NCI-H2107 treated with DMSO at 0.1 percent for 48 hours (cell line): ENCODE measurements around the gene PTX4.

ENCODE experiments used
- DNase-seq: peaks from one replicate; lab custom pipeline; 2025; ENCODE audit not compliant: unreplicated experiment; lab: John Stamatoyannopoulos, UW

Gene PTX4

DNA sequence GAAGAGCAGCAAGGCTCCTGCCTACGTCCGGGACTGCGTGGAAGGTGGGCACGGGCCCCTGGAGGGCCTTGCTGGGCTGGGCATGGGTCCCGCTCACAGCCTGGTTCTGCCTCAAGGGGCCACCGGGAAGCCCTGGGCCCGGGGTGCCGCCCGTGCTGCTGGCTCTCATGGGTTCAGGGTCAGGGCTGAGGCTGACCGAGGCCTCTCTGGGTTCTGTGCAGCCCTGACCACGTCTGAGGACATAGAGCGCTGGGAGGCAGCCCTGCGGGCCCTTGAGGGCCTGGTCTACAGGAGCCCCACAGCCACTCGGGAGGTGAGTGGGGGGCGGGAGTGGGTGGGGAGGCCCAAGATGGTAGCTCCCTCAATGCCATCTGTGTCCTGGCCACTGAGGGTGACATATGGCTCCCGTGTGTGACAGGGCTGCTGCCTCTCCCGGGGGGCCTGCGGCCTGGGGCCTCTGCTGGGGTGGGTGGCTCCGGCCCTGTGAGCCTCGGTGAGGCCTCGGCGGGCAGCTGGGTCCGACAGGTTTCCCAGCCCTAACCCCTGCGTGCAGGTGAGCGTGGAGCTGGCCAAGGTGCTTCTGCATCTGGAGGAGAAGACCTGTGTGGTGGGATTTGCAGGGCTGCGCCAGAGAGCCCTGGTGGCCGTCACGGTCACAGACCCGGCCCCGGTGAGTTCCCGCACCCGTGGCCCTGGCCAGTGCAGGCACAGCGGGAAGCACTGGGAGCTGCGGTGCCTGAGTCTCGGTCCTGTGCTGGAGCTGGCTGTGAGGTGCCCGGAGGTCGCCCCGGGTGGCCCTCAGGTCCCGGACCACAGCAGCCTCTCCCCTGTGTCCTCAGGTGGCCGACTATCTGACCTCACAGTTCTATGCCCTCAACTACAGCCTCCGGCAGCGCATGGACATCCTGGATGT is 13.6 kb upstream of the PTX4 start:
- DNase-seq = no peak

DNA sequence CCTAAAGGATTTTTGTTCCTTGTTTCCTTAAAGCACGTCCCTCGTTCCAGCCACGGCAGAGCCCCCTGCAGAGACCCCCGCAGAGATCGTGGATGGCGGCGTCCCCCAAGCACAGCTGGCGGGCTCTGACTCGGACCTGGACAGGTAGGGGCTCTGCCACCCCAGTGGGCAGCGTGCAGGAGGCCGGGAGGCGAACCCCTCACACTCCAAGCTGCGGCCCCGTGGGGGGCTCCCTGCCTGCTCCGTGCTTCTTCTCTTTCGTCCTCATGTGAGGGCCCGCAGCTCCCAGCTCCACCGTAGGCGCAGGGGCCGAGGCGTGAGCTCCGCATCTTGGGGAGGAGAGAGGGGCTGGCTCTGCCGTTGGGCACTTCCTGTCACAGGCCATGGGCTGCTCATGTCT is 12.9 kb upstream of the PTX4 start:
- no peak for DNase-seq

DNA sequence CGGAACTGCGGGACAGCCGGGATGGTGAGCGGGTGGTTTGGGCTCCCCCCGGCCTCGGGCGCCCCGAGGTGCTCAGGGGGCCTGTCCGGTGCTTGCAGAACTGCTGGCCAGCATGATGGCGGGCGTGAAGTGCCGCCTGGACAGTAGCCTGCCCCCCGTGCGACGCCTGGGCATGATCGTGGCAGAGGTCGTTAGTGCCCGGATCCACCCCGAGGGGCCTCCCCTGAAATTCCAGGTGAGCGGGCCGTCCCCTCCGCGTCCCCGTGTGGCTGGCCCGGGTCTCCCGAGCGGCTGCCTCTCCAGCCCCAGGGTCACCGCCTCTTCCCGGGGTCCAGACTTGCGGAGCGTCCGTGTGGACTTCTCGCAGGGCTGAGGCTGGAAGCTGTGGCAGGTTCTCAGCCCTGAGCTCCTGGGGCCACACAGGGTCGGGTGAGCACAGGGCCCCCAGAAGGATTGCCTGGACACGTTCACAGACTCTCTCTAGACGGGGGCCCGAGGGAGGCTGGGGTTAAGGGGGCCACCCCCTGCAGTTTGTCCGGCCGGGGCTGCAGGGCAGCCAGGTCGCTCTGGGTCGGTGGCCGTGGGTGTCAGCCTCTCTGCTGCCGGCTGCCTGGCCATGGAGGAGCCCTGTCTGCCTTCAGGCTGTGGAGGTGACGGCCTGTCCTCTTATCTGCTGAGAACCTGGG is 11.9 kb upstream of the PTX4 start:
- no peak for DNase-seq

DNA sequence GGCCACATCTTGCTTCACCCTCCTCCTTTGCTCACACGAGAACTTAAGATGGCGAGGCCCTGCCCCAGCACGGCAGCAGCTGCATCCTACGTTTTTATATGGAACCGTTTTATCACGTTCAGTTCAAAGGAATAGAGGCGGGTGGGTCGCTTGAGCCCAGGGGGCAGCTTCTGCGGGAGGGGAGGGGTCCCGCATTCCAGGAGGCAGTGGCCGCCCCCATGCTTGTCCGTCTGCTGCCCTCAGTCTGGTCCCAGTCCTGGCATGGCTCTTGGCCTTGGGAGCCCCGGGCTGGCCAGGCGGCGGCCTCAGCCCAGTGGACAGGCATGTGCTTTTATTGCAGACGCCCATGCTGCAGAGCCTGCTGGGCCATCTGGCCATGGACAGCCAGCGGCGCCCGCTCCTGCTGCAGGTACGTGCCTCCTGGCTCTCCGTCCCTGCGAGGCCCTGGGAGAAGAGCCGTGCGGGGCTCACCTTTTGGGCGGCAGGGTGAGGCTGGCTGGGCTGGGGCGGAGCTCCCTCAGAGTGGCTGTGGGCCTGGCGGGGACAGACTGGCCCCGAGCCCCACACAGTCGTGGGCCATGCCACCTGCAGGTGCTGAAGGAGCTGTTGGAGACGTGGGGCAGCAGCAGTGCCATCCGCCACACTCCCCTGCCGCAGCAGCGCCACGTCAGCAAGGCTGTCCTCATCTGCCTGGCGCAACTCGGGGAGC is 11.2 kb upstream of the PTX4 start:
- no peak for DNase-seq

DNA sequence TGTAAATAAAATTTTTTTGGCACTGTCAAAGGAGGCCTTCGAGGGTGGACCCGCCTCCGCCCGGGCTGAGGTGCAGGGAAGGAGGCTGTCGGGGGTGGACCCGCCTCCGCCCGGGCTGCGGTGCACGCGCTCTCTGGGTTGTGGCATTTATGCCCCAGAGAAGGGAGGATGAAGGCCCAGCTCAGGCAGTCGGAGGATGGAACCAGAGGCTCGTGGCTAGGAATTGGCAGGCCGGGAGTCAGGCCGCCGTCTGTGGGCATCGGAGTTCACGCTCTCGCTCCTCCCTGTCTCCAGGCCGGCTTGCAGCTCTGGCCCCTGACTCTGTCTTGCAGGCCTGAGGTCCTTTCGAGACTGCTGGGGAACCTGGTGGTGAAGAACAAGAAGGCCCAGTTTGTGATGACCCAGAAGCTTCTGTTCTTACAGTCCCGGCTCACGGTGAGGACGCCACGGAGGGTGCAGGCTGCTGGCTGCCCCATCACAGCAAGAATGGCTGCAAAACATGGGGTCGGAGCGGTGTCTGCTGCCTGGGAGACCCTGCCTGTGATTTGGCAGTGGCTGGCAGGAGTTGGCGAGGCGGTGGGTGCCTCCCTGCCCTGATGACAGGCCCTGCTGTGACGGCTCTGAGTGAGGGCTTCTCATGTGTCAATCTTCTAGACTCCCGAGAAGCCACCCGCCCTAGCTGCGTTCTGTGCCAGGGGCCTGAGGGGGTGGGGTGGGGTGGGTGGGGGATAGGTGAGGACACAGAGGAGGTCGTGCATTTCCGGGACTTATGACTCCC is 10.3 kb upstream of the PTX4 start:
- DNase-seq = no peak

DNA sequence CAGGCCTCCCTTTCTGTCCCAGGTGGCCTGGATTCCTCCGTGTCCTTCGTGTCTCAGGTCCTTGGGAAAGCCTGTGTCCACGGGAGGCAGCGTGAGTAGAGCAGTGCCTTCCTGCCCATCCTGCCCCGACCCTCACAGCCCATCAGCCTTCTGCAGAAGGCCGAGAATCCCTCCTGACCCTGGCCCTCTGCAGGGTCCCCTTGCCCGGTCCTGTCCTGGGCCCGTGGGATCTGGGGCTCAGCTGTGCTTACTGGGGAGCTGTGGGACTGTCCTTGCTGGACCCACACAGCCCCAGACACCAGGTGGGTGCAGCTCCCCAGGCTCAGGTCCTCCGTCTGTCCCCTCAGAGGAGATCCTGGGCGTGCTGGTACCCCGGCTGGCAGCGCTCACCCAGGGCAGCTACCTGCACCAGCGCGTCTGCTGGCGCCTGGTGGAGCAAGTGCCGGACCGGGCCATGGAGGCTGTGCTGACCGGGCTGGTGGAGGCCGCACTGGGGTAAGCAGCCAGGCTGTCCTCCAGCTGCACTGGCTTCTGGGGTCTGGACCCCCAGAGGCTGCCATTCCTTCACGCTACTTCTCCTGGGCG is 8.4 kb upstream of the PTX4 start:
- no peak for DNase-seq

DNA sequence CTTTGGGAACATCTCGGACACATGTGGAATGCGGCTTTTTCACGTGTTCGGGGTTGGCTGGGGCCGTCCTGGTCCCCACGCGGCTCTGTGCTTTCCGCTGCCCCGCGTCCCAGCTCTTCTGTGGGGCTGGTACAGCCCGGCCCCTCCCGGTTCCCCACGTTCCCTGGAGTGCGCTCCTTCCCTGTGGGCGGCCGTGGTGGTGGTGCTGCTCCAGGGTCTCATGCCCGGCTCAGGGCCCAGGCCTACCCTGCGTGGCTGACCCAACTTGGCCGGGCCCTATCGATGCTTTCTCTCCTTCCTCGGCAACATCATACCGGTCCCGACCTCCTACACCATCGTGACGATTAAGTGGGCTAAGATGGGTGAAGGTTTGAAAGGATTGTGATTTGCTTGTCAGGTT is 7.7 kb upstream of the PTX4 start:
- DNase-seq = no peak

DNA sequence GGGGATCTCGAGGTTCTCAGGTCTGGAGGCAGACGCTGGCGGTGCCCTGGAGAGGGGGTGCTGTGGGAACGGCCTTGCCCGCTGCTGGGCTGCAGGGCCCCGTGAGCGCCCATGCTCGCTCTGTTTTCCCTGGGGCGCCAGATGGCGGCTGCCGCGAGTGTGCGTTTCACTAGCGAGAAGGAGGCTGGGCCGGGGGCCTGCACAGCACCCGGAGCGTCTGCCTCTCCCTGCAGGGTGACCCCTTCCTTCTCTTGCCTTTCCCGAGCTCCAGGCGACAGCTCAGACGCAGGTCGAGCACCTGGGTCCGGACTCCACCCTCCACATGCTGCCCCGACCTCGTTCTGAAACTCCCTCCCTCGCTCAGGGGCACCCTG is 7.1 kb upstream of the PTX4 start:
- no peak for DNase-seq

DNA sequence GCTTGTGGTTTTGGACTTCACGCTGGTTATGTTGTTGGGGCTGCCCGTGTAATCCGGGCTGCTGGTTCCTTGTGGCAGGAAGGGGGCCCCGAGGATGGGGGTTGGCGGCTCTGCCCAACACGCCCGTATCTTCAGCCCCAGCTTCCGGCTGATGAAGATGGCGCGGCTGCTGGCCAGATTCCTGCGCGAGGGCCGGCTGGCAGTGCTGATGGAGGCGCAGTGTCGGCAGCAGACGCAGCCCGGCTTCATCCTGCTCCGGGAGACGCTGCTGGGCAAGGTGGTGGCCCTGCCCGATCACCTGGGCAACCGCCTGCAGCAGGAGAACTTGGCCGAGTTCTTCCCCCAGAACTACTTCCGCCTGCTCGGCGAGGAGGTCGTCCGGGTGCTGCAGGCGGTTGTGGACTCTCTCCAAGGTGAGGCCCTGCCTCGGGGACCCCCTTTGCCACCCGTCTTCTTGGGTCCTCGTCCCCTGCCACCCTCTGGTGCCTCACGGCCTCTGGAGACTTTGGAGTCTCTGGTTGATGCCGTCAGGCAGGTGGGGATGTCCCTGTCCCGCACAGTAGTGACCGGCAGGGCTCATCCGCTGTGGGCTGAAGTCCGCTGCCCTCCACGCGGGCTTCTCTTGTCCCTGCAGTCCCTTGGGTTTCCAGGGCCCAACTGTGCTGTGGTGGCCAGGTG is 6.6 kb upstream of the PTX4 start:
- DNase-seq = no peak

DNA sequence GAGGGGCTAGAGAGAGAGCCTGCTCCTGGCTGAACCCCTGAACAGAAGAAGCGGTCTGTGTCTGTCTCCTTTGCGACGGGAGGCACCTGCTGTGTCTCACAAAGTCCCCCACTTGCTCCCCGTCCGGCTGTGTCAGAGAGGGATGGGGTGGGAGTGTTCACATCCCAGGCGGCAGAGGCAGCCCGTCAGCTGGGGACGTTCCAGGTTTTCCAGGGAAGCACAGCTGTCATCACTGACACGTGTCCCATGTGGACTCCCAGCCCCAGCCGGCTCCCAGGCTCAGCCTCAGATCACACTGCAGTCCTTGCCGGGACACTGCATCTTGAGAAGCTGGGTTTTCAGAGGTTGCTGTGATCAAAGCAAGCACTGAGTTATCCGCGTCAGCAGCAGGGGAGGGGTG is 6.0 kb upstream of the PTX4 start:
- DNase-seq = no peak

DNA sequence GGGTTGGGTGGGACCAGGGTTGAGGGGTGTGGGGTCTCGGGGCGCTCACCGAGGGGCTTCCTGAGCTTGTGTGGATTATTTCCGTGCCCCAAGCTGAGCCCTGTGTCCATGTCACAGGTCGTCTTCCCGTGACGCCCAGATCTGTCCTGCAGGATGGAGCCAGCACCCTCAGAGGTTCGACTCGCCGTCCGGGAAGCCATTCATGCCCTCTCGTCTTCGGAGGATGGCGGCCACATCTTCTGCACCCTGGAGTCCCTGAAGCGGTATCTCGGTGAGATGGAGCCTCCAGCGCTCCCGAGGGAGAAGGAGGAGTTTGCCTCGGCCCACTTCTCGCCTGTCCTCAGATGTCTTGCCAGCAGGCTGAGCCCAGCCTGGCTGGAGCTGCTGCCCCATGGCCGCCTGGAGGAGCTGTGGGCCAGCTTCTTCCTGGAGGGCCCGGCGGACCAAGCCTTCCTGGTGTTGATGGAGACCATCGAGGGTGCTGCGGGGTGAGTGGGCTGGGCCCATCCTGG is 5.4 kb upstream of the PTX4 start:
- no peak for DNase-seq

DNA sequence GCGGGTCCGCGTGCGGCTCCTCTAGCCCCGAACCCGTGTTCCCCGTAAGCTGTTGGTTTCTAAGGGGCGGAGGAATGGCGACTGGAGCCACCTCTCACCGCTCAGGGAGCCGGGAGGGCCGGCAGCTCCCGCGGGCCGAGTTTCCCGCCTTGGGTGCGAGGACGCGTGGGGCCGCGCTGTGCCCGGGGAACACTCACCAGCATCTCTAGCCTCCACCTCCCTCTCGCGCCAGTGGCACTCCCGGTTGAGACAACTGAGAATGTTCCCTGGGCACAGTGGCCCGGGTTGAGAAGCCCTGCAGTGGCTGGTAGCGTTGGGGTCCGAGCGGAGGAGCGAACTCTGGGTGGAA is 5.0 kb upstream of the PTX4 start:
- no peak for DNase-seq

DNA sequence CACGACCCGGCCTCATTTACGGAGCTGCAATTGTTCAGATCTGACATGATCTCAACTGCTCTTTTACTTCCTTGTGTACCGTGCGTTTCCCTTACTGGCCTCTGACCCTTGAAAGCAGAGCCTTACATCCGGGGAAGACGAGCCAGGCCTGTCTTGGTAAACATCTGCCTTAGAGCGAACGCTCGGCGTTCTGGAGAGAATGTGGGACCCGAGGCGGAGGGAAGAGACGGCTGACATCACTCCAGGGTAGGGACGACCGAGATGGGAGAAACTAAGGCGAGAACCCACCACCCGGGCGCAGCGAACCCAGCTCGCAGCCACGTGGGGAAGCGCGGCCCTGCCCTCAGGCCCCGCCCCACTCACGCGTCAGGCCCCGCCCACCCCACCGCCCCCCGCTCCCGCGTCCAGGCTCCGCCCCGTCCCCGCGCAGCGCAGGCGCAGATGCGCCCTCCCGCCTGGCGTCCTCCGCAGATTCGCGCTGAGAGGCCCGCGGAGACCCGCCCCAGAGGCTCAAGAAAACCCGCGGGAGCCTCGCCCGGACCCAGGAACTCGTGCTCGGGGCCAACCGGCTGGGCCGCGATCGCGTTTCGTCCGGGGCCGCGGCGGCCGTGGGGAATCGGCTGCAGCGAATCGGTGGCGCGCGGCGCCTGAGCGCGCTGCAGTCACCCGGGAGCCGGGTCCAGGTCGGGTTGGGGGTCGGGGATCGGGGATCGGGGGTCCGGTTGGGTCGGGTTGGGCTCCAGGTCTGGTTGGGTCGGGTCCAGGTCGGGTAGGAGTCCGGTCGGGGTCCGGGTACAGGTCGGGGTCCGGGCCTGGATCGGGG is 4.4 kb upstream of the PTX4 start, which contains the start of gene TELO2:
TELO2 (plus strand) TSS at position 438 of the 823 bp plus-strand sequence. CDS start 922 bp downstream, outside the sequence.
- peak; percentile 40 for DNase-seq

DNA sequence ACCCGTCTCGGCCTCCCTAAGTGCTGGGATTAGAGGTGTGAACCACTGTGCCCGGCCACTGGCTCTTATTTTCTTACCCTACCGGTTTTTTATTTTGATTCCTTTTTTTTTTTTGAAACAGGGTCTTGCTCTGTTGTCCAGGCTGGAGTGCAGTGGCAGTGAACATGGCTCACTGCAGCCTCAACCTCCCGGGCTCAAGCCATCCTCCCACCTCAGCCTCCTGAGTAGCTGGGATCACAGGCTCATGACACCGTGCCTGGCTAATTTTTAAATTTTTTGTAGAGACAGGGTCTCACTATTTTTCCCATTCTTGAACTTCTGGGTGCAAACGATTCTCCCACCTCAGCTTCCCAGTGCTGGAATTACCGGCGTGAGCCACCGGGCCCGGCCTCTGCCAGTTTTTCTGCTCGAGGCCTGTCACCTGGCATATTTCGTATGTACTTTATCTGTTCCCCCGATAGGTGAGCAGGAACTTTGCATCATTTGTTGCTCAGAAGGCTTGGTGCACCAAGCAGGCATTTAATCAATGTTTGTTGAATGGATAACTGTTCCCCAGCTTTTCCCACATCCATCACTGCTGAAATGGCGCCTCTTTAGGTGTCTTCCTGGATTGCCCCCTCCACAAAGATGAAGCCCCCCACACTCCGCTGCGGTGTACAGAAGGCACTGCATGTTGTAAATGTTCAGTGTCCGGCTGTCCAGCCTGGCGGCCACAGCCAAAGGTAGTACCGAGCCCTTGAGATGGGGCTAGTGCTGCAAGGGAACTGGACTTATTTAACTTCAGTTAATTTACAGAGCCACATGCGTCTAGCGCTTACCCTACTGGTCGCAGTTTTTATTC is 3.6 kb upstream of the PTX4 start:
- no peak for DNase-seq

DNA sequence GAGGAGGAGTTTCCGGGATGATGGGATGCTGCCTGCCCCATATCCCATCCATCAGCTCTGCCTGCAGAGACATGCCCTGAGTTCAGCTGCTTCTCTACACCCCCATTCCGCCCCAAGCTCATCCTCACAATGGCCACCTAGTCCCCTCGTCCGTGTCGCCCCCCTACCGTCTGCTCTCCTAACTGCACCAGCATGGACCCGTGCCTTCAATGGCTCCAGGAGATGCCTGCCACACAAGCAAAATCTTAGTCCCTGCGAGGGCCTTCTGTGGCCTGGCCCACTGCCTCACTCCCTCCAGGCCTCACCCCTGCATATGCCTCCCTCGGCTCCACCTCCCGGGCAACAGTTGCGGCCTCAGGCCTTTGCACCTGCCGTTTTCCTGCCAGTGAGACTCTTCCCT is 2.6 kb upstream of the PTX4 start:
- no peak for DNase-seq

DNA sequence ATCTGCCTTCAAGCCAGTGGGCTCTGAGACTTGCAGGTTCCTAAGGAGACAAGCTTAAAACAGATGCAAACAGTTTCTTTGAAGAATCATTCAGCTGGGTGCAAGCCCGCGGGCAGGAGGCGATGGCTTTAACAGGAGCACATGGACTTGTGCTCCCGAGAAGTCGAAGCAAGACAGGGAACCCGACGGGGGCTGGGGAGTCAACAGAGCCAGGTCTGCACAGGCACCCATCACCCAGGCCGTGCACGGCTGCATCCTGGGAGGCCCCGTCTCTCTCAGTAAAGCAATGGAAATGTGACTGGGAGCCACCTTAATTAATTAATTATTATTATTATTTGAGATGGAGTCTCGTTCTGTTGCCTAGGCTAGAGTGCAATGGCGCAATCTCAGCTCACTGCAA is 333 bp upstream of the PTX4 start:
- no peak for DNase-seq

DNA sequence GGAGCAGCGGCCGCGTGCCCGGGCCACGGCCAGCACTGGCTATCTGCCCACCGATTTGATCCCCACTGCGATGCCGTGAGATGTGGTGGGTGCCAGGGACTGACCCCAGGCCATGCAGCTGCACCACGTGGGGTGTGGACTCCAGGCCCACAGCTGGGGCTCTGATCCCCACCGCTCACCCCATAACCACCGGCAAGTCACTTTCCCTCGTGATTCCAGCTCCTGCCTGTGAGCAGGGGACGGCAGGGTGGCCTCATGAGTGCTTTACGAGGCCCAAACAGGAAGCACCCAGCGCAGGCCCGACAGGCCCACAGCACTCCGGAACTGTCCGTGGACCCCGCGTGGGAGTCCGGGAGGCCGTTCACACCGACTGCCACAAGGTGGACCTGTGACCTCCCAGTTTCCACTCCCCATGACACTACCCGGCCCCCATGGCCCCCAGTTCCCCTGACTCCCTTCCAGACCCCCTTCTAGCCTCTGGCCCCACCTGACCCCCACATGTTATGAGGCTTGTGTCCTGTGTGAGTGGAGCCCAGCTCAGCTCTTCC is 616 bp downstream of the PTX4 start:
- DNase-seq = no peak
